Smooth muscle cell (in vitro differentiated cells): Measurements from ENCODE around the gene FAM83B. TPM values are rescaled to one million over a fixed set of nuclear protein-coding genes. Genes with fewer than 3 reads are reported as not detected.
"Not testable (repeated sequence)": the region's sequence is repeated elsewhere in the genome, so short reads cannot be mapped to it uniquely, and the experiment has no call there.

ENCODE experiments used
- DNase-seq: peaks from one replicate; lab custom pipeline; 2025; ENCODE audit not compliant: unreplicated experiment; lab: John Stamatoyannopoulos, UW
- H2AFZ ChIP-seq: fragments of 200-600 bp; sonication (generic); 2 replicates; pipeline ENCODE4 v1.6.0; 2016; ENCODE audit warnings: antibody characterized with exemption, low read depth, mild to moderate bottlenecking
- H3F3A ChIP-seq: fragments of 200-600 bp; sonication (generic); 2 replicates; pipeline ENCODE4 v1.6.0; 2017; ENCODE audit warnings: antibody characterized with exemption, low read depth
- H3K27ac ChIP-seq: fragments of 200-600 bp; sonication (generic); 2 replicates; pipeline ENCODE4 v1.5.1; 2016; ENCODE audit warnings: low read depth, mild to moderate bottlenecking
- H3K27me3 ChIP-seq: fragments of 200-600 bp; sonication (generic); 2 replicates; pipeline ENCODE4 v1.6.1; 2016; ENCODE audit warnings: low read depth, mild to moderate bottlenecking
- H3K36me3 ChIP-seq: fragments of 200-600 bp; sonication (generic); 2 replicates; pipeline ENCODE4 v1.5.1; 2016; ENCODE audit warnings: low read depth
- H3K4me1 ChIP-seq: fragments of 200-600 bp; sonication (generic); 2 replicates; pipeline ENCODE4 v1.5.1; 2016; ENCODE audit warnings: low read depth
- H3K4me2 ChIP-seq: fragments of 200-600 bp; sonication (generic); 2 replicates; pipeline ENCODE4 v1.6.0; 2016; ENCODE audit warnings: mild to moderate bottlenecking
- H3K4me3 ChIP-seq: fragments of 200-600 bp; sonication (generic); 2 replicates; pipeline ENCODE4 v1.5.1; 2016; ENCODE audit warnings: mild to moderate bottlenecking
- H3K79me2 ChIP-seq: fragments of 200-600 bp; sonication (generic); 2 replicates; pipeline ENCODE4 v1.6.0; 2016; ENCODE audit warnings: low read depth, mild to moderate bottlenecking
- H3K9ac ChIP-seq: fragments of 200-600 bp; sonication (generic); 2 replicates; pipeline ENCODE4 v1.6.0; 2016; ENCODE audit warnings: low read depth
- H3K9me3 ChIP-seq: fragments of 200-600 bp; sonication (generic); replicated peaks from 2 replicates; pipeline ENCODE4 v1.5.1; 2016; ENCODE audit warnings: low read depth
- H4K20me1 ChIP-seq: fragments of 200-600 bp; sonication (generic); 2 replicates; pipeline ENCODE4 v1.6.0; 2016; ENCODE audit warnings: low read depth
- WGBS: methylation state at CpG from one replicate; pipeline ENCODE4 v1.1.7; 2016; ENCODE audit warnings: low lambda C conversion rate; 5-methylcytosine and 5-hydroxymethylcytosine counted together
- polyA plus RNA-seq: library from polyadenylated mRNA; unstranded; fragments of >200 nt; fragmentation: Nextera tagmentation; extraction: Ambion mirVana; gene quantifications from 2 replicates; pipeline ENCODE4 v1.2.1, GENCODE V29; 2016
- total RNA-seq: library from RNA; depleted of rRNA; stranded (reverse); fragments of >200 nt; gene quantifications from 2 replicates; pipeline ENCODE4 v1.2.3, GENCODE V29; 2014
- TF ChIP-seq, protein P1 (sequence below): fragments of 200-600 bp; sonication (generic); IDR thresholded peaks from 2 replicates; pipeline ENCODE4 v1.5.1; 2017; ENCODE audit warnings: borderline replicate concordance, mild to moderate bottlenecking, antibody characterized with exemption; ENCODE audit not compliant: insufficient read depth, poor library complexity, severe bottlenecking

The FAM83B gene
- total RNA-seq (28.7 and 37.0 TPM in 2 replicates), polyA plus RNA-seq (1.1 and 3.9 TPM in 2 replicates)

GRCh38 chr6:54846243-54846856, at the start of gene FAM83B:
FAM83B (plus strand) TSS chr6:54846771; CDS start chr6:54870247, 23,476 bp downstream.
- Histone ChIP-seq H3K79me2 (peaks cover 8% of the 10 kb centered on the region), H3K27me3 (no peaks in the 10 kb centered on the region), H3K36me3 (no peaks in the 10 kb centered on the region), H4K20me1 (peaks cover 5% of the 10 kb centered on the region), H2AFZ (peak within 1 kb of the TSS; percentile 89), H3K4me2 (peak within 1 kb of the TSS; percentile 91), H3K4me1 (peaks cover 11% of the 10 kb centered on the region), H3K27ac (peak within 1 kb of the TSS; percentile 78), H3K9me3 (no peaks in the 10 kb centered on the region), H3F3A (no peaks in the 10 kb centered on the region), H3K4me3 (peak within 1 kb of the TSS; percentile 73), H3K9ac (peak within 1 kb of the TSS; percentile 50)
- TF ChIP-seq, protein P1, sequence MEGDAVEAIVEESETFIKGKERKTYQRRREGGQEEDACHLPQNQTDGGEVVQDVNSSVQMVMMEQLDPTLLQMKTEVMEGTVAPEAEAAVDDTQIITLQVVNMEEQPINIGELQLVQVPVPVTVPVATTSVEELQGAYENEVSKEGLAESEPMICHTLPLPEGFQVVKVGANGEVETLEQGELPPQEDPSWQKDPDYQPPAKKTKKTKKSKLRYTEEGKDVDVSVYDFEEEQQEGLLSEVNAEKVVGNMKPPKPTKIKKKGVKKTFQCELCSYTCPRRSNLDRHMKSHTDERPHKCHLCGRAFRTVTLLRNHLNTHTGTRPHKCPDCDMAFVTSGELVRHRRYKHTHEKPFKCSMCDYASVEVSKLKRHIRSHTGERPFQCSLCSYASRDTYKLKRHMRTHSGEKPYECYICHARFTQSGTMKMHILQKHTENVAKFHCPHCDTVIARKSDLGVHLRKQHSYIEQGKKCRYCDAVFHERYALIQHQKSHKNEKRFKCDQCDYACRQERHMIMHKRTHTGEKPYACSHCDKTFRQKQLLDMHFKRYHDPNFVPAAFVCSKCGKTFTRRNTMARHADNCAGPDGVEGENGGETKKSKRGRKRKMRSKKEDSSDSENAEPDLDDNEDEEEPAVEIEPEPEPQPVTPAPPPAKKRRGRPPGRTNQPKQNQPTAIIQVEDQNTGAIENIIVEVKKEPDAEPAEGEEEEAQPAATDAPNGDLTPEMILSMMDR = no peak
- WGBS = 3% methylated on average over 34 of the region's 50 CpGs
- no peak for DNase-seq

DNA sequence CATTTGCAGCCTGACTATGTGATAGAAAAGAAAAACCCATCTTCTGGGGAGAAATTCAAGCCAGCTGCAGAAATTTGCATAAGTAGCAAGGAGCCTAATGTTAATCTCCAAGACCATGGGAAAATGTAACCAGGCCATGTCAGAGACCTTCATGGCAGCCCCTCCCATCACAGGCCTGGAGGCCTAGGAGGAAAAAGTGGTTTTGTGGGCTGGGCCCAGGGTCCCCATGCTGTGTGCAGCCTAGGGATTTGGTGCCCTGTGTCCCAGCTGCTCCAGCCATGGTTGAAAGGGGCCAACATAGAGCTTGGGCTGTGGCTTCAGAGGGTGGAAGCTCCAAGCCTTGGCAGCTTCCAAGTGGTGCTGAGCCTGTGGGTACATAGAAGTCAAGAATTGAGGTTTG, 49.7 kb upstream of the FAM83B start:
- not testable (repeated sequence) for H3K27me3 ChIP-seq, H3K9ac ChIP-seq, DNase-seq

DNA sequence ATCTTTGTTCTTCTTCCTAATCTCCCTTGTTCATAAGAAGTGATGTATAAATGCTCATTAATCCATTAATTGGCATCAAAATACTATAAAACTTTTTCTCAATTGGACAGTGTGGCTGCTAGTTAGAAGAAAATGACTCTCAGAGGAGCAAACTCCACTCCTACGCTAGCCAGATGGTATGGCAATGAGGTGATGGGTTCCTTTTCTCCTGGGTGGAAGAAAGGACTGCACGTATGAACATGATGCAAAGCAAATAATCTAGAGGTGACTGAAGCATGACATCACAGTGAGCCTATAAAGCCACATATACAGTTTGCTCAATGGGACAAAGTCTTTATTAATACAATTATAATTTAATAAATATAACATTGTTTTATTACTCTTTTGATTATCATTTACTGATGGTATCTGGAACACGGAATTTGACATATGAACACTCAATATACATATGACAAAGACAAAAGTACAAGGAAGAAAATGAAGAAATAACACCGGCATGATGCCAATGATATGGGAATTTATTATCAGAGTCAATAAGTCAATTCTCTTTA, 46.4 kb upstream of the FAM83B start:
- Histone ChIP-seq H3F3A (no peaks in the 10 kb centered on the region), H3K9me3 (no peaks in the 10 kb centered on the region), H3K4me3 (peak overlapping the region; percentile 35), H3K4me2 (peak overlapping the region; percentile 78), H3K9ac (no peak overlapping the region), H3K79me2 (no peaks in the 10 kb centered on the region), H2AFZ (no peak overlapping the region), H3K36me3 (no peaks in the 10 kb centered on the region), H3K27ac (no peak overlapping the region), H3K4me1 (peaks cover 19% of the 10 kb centered on the region), H3K27me3 (no peaks in the 10 kb centered on the region), H4K20me1 (no peaks in the 10 kb centered on the region)
- 91% methylated on average over 4 of the region's 4 CpGs for WGBS
- TF ChIP-seq, protein P1 = no peak
- DNase-seq = no peak

More for the DNA sequence above, 49.7 kb upstream of the FAM83B start:
- not testable (repeated sequence) for H4K20me1 ChIP-seq, H3K79me2 ChIP-seq, H2AFZ ChIP-seq, H3K27ac ChIP-seq, H3F3A ChIP-seq, H3K4me2 ChIP-seq, H3K4me1 ChIP-seq, H3K36me3 ChIP-seq, H3K9me3 ChIP-seq, H3K4me3 ChIP-seq

- peak overlapping the region; percentile 70 for H3K9ac ChIP-seq
- H3K36me3 ChIP-seq = no peaks in the 10 kb centered on the region
- peak overlapping the region; percentile 35 for H3K4me3 ChIP-seq
- no peaks in the 10 kb centered on the region for H3K27me3 ChIP-seq
- peaks cover 24% of the 10 kb centered on the region for H3K4me1 ChIP-seq
- no peaks in the 10 kb centered on the region for H4K20me1 ChIP-seq
- TF ChIP-seq, protein P1 = no peak
- DNase-seq = no peak
- H3K9me3 ChIP-seq = no peaks in the 10 kb centered on the region
- H3K79me2 ChIP-seq = no peaks in the 10 kb centered on the region
- peak overlapping the region; percentile 78 for H3K4me2 ChIP-seq
- H2AFZ ChIP-seq = peak overlapping the region; percentile 28
- peak overlapping the region; percentile 66 for H3K27ac ChIP-seq
- no peaks in the 10 kb centered on the region for H3F3A ChIP-seq
These were observed 45.3 kb upstream of the FAM83B start for GRCh38 chr6:54801244-54801643.
